ENCODE measurements around the gene SEC24D.
A peak's percentile ranks its signal among the peaks of the same experiment; 100 is the strongest.

SEC24D gene

DNA sequence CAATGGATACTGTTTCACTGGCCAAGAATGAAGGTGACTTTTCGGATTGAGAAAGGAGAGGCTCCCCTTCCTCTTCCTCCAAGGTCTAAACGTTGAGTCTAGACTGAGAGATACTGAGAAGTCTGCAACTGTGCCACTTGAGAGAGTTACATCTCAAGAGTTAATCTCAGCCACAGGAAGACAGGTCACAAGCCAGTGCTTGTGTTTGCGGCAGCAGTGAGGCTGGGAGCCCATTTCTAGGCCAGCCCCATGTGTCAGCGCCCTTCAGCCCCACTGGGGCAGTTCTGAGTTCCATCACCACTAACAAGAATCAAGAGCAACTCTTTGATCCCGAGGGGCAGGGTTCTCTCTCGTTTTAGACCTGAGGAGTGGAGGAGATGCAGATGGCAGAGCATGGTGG is 7.3 kb upstream of the SEC24D start:
- FAIRE-seq (no peak), DNase-seq (ENCODE audit: insufficient read length, low spot score) (no peak)

DNA sequence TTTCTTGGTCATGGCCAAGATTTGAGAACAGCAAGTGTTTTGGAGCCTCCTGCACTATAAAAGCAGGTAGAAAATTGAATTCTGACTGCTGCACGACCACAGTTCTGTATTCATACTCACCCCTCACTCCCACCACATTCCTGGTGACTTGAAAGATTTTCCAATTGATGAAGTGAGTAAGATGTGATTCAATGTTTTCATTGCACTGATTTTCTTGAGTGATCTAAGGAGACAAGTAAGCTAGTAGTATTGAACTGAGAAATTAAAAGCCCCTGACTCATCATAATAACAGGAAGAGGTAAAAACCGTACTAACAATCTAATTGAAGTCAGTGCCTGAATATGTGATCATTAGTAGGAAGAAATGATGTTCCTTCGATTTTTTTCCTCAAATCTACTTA is 6.1 kb upstream of the SEC24D start:
- DNase-seq (ENCODE audit: insufficient read length, low spot score) (no peak), FAIRE-seq (no peak)

DNA sequence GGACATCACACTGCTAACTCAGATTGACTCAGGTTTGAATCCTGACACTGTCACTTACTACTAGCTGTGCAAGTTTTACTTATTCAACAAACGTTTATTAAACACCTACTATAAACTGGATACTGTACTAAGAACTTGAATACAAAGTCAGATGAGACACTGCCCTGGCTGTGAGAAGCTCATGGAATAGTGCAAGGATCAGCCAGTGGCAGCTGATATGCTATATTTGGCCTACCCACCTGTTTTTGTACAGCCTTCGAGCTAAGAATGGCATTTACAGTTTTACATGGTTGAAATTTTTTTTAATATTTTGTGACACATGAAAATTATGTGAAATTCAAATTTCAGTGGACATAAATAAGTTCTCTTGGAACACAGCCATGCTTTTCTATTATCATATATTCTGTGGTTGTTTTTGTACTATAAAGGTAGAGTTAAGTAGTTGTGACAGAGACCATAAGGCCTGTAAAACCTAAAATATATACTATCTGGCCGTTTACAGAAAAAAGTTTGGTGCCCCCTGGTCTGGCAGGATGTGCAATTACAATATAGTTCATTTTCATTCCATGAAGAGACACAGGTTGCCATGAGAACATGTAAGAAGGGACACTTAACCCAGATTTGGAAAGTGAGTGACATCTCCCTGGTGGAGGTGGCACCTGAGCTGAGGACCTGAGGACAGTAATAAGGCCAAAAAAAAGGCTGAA is 3.4 kb upstream of the SEC24D start:
- FAIRE-seq (no peak), DNase-seq (ENCODE audit: insufficient read length, low spot score) (no peak)

- FAIRE-seq: peak; percentile 64
- no peak for DNase-seq (ENCODE audit: insufficient read length, low spot score)
These were observed 1.2 kb upstream of the SEC24D start for GRCh38 chr4:118837121-118837507.

DNA sequence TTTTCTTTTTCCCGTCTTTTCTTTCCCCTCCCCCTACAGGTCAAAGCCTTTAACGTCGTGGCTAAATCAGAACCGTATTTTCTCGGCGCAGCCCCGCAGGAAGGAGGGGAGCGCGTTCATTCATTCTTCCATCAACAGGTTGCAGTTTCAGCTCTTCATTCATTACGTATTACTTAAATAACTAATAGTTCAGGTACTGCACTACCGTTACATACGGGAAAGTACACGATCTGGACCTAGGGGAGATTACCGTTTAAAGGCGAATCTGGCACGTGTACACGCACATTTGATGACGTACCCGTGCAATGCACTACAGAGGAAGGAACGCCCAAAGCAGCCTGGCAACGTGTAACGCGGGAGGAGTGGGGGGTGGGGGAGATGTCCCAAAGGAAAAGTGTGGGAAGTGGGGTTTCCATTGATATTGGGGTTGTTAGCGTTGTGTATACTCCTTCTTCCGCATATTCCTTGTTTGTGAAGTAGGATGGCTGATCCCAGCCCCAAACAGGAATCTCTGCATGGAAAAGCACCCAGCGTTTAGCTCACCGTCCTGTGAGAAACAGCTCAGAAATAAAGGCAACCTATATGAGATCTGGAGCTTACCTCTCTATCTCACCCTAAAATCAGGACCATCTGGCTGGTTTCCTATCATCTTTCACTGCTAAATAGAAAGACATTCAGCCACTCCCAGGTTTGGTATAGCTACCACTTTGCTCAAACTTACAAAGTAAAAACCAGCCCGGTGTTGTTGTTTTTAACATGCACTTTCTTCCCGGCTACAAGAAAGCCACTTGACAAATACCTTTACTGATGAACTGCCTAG is 585 bp upstream of the SEC24D start:
- DNase-seq (ENCODE audit: insufficient read length, low spot score): no peak
- FAIRE-seq: peak; percentile 87

GRCh38 chr4:118834960-118835569 is 861 bp downstream of the SEC24D start:
- DNase-seq (ENCODE audit: insufficient read length, low spot score) (peak; percentile 37), FAIRE-seq (peak; percentile 94)

- no peak for DNase-seq (ENCODE audit: insufficient read length, low spot score)
These were observed 1.9 kb downstream of the SEC24D start for GRCh38 chr4:118834070-118834469.

DNA sequence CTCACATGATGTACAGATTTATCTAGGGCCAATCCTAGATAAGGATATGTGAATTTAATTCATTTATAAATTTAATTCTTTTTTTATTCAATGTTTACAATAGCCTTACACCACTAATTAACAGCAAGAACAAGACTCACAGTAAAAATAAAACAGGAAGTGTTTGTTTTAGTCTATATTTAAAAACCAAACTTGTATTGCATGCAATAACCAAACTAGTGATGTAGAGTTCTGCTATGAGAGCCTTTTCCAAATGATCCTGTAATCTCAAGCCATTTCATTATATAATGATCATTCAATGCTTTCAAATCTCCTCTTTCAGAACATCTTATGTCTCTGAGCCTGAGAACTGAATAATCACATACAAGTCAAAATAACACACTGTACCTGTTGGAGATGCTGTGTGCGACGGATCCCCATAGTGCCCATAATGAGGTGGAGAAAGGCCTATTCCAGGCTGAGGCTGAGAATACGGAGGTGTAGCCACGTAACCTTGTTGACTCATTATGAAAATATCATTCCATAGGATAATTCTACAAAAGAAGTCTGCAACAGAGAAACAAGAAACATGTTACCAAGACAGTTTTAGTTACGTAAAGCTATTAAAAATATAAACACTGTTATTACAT is 2.6 kb downstream of the SEC24D start:
- FAIRE-seq (no peak), DNase-seq (ENCODE audit: insufficient read length, low spot score) (no peak)

More at GRCh38 chr4:118834070-118834469, 1.9 kb downstream of the SEC24D start:
- no peak for FAIRE-seq

GRCh38 chr4:118829107-118829506 is 6.8 kb downstream of the SEC24D start:
- FAIRE-seq: no peak
- no peak for DNase-seq (ENCODE audit: insufficient read length, low spot score)

DNA sequence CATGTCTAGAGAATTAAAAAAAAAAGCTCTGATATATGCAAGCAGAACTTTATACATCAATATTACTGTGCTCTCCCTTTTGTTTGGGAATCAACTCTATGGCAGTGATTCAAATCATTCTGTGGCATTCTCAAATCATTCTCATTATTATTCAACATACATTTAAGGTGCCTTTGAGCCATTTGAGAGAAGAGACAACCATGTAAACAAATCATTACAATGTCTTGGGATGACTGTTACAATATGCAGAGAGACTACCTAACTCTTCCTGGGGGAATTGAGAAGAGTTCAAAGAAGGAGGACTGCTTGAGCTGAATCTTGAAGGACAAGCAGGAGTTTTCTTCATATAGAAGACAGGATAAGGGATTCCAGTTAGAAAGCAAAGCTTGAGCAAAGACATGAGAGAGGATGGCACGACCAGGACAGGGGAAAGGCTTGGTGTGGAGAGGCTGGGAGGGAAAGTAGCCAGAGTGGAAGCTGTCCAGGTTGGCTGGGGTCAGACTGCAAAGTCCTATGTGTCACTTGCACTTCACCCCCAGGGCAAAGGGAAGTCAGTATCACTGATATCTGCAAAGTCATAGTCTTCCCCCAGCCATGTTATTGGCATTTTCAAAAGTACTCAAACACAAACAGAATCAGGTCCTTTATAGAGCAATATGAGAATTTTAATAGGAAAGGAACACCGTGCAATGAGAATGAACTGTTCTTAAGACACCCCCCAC is 9.0 kb downstream of the SEC24D start:
- FAIRE-seq (peak; percentile 18), DNase-seq (ENCODE audit: insufficient read length, low spot score) (no peak)

GRCh38 chr4:118825799-118826198 is 10.1 kb downstream of the SEC24D start:
- DNase-seq (ENCODE audit: insufficient read length, low spot score) (no peak), FAIRE-seq (peak; percentile 53)

- no peak for FAIRE-seq
- no peak for DNase-seq (ENCODE audit: insufficient read length, low spot score)
These were observed 11.8 kb downstream of the SEC24D start for GRCh38 chr4:118824141-118824540.

DNA sequence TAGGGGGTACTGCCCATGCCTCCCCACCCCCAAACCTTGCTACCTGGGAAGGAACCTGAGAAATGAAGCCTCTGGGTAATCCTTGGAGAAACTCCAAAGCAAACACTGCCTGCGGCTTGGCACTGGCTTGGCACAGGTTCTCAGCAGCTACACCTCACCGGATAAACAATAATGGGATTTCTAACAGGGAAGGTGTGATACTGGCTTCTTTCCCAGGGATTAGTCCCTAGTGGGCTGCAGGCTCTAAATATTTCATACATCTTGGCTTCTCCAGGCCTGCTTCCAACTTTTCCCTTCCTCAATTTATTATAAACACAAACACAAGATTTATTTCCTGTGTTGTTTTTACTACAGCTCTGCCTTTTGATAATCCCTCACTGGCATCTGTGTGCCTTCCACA is 12.5 kb downstream of the SEC24D start:
- peak; percentile 4 for FAIRE-seq
- no peak for DNase-seq (ENCODE audit: insufficient read length, low spot score)

GRCh38 chr4:118821590-118822293 is 14.2 kb downstream of the SEC24D start:
- FAIRE-seq: no peak
- no peak for DNase-seq (ENCODE audit: insufficient read length, low spot score)

- no peak for DNase-seq (ENCODE audit: insufficient read length, low spot score)
- FAIRE-seq: peak; percentile 28
These were observed 18.6 kb downstream of the SEC24D start for GRCh38 chr4:118817178-118817930.

GRCh38 chr4:118816538-118817177 is 19.3 kb downstream of the SEC24D start:
- FAIRE-seq (no peak), DNase-seq (ENCODE audit: insufficient read length, low spot score) (no peak)

DNA sequence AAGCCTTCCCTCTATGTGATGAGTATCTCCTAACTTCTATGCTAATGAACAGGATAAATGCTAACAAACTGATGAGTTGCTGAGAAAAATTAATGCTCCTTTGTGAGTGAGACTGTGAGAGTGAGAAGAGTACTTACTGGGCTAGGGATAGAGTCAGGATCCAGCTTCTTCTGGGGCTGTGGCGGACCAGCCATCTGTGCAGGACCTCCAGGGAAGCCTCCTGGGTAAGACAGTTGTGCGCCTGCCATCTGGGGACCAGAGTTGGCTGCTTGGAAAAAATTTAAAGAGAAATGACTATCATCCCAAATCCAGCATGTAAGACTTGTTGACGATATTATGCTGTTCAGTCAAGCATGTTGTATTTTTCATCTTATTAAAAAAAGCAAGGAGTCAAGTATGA is 21.0 kb downstream of the SEC24D start:
- FAIRE-seq (no peak), DNase-seq (ENCODE audit: insufficient read length, low spot score) (no peak)

GRCh38 chr4:118814058-118814457 is 21.9 kb downstream of the SEC24D start:
- FAIRE-seq: no peak

DNA sequence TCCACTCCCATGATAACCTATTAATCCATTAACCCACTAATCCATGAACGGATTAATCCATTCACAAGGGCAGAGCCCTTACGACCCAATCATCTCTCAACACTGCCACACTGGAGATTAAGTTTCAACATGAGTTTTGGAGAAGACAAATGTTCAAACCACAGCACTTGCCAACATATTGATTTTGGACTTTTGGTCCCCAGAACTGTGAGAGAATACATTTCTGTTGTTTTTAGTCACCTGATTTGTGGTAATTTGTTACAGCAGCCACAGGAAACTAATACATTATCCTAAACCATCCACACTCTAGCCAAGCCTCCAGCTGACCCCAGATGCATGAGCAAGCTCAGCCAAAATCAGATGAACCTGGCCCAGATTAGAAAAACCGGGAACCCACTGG is 22.4 kb downstream of the SEC24D start:
- FAIRE-seq: no peak
- DNase-seq (ENCODE audit: insufficient read length, low spot score): no peak

More at GRCh38 chr4:118814058-118814457, 21.9 kb downstream of the SEC24D start:
- DNase-seq (ENCODE audit: insufficient read length, low spot score): no peak
